H1 (cell line): ENCODE data around the gene GRK3. TPM values are rescaled to one million over a fixed set of nuclear protein-coding genes. Genes with fewer than 3 reads are reported as not detected.

Source experiments
- CHD2 ChIP-seq: IDR thresholded peaks from 2 replicates; pipeline ENCODE4 v1.6.1; 2012; ENCODE audit warnings: low read length, improper control_type of control experiment
- CHD7 ChIP-seq: fragments of 300-600 bp; sonication (generic); IDR thresholded peaks from 2 replicates; pipeline ENCODE4 v1.7.1; 2012; ENCODE audit warnings: low read length, moderate library complexity, mild to moderate bottlenecking, inconsistent platforms; ENCODE audit not compliant: insufficient replicate concordance
- GABPA ChIP-seq: IDR thresholded peaks from 2 replicates; pipeline ENCODE4 v1.6.1; 2011; ENCODE audit warnings: mild to moderate bottlenecking, low read length, moderate library complexity, borderline replicate concordance; ENCODE audit not compliant: insufficient read depth
- GTF2F1 ChIP-seq: IDR thresholded peaks from 2 replicates; pipeline ENCODE4 v1.6.1; 2012; ENCODE audit warnings: low read depth, low read length, improper control_type of control experiment, borderline replicate concordance
- MAFK ChIP-seq: IDR thresholded peaks from 2 replicates; pipeline ENCODE4 v1.6.1; 2012; ENCODE audit warnings: low read depth, mild to moderate bottlenecking, improper control_type of control experiment, low read length
- NANOG ChIP-seq: IDR thresholded peaks from 2 replicates; pipeline ENCODE4 v1.6.1; 2011; ENCODE audit warnings: low read length, low read depth, mild to moderate bottlenecking, inconsistent platforms; ENCODE audit not compliant: insufficient read depth, poor library complexity, severe bottlenecking
- POU5F1 ChIP-seq: IDR thresholded peaks from 2 replicates; pipeline ENCODE4 v1.6.1; 2011; ENCODE audit warnings: low read depth, mild to moderate bottlenecking, low read length, moderate library complexity
- RBBP5 ChIP-seq: IDR thresholded peaks from 2 replicates; pipeline ENCODE4 v1.7.1; 2012; ENCODE audit warnings: low read depth, mild to moderate bottlenecking, inconsistent platforms, low read length, moderate library complexity, borderline replicate concordance
- SUZ12 ChIP-seq: fragments of 200-600 bp; sonication (generic); IDR thresholded peaks from 2 replicates; pipeline ENCODE4 v1.6.1; 2012; ENCODE audit warnings: mild to moderate bottlenecking, inconsistent platforms, low read length, moderate library complexity, mixed read lengths
- polyA plus RNA-seq, 7 experiments: library from polyadenylated mRNA; depleted of rRNA in 3 of 7; stranded (reverse) in 5 of 7; unstranded in 2 of 7; fragments of >200 nt in 5 of 7; fragments of 200-250 nt in 2 of 7; gene quantifications; 1 replicate in 5 of 7; 2 replicates in 1 of 7; 4 replicates in 1 of 7; pipeline versions ENCODE4 v1.2.1 to v1.2.3, GENCODE V29; 2011 to 2013; ENCODE audit warnings: missing spikeins in 2 of 7, mixed read lengths in 2 of 7
- total RNA-seq: library from RNA; stranded (reverse); fragmentation: NEBNext Ultra II Directional; extraction: Animal tissue kit (Norgen Biotek cat#: 25700); gene quantifications from 2 replicates; pipeline ENCODE4 v1.2.1, GENCODE V29; 2021

GRK3 gene
- total and polyA plus RNA-seq, 2 of the 8 experiments (the other 6 are each of a cell fraction or from before 2014, with no cell fraction given): 7.5 to 35.3 TPM

GRCh38 chr22:25706197-25706596 lies 141.7 kb downstream of the GRK3 start (continued):
- TF ChIP-seq CHD7: no peak
- no peak for TF ChIP-seq MAFK
- no peak for TF ChIP-seq NANOG
- no peak for TF ChIP-seq RBBP5
- no peak for TF ChIP-seq GABPA
- no peak for TF ChIP-seq SUZ12
- TF ChIP-seq GTF2F1: no peak
- TF ChIP-seq POU5F1: no peak
- no peak for TF ChIP-seq CHD2
- TF ChIP-seq, all 59 proteins: peak for 0
